NB4 (cell line): ENCODE measurements around the gene KLK8.

Experiments
- DNase-seq: peaks from one replicate; pipeline ENCODE4 v3.0.0; 2010; ENCODE audit warnings: low read depth
- H3K4me3 ChIP-seq: one replicate; pipeline ENCODE4 v1.5.1; 2011; ENCODE audit warnings: mild to moderate bottlenecking, low read depth, low read length, moderate library complexity
- MYC ChIP-seq: IDR thresholded peaks from 2 replicates; pipeline ENCODE4 v1.6.1; 2011; ENCODE audit warnings: low read depth, low read length
- POLR2A ChIP-seq: IDR thresholded peaks from 2 replicates; pipeline ENCODE4 v1.6.1; 2011; ENCODE audit warnings: mild to moderate bottlenecking; ENCODE audit not compliant: insufficient read length; ENCODE audit errors: extremely low read depth
- TF ChIP-seq, protein P1 (sequence below): IDR thresholded peaks from one replicate; pipeline ENCODE4 v1.5.1; 2012; ENCODE audit warnings: low read depth, low read length
- TF ChIP-seq, protein P2 (sequence below): IDR thresholded peaks from 2 replicates; pipeline ENCODE4 v1.6.1; 2011; ENCODE audit warnings: low read depth, low read length

The KLK8 gene, protein sequence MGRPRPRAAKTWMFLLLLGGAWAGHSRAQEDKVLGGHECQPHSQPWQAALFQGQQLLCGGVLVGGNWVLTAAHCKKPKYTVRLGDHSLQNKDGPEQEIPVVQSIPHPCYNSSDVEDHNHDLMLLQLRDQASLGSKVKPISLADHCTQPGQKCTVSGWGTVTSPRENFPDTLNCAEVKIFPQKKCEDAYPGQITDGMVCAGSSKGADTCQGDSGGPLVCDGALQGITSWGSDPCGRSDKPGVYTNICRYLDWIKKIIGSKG

DNA sequence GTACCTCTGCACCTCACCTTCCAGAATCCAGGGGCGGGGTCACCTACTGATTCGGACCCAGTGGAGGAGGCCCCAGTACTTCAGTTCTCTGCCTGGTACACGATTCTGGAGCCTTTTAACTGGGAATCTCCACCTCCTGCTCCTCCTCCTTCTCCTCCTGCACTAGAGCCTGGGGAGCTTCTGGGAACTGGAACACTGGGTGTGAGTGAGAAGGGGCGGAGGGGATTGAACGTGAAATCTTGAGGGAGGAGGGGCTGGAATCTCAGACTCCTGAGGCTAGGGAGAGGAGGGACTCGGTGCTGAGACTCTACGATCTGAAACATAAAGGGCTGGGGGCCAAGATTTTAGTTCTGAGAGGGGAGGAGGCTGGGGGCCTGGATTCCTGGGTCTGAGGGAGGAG, at the start of gene KLK8:
KLK8 (minus strand) TSS at position 90 of the 400 bp plus-strand sequence. CDS start 437 bp downstream, outside the sequence.
- DNase-seq: no peak
- TF ChIP-seq, protein P1, sequence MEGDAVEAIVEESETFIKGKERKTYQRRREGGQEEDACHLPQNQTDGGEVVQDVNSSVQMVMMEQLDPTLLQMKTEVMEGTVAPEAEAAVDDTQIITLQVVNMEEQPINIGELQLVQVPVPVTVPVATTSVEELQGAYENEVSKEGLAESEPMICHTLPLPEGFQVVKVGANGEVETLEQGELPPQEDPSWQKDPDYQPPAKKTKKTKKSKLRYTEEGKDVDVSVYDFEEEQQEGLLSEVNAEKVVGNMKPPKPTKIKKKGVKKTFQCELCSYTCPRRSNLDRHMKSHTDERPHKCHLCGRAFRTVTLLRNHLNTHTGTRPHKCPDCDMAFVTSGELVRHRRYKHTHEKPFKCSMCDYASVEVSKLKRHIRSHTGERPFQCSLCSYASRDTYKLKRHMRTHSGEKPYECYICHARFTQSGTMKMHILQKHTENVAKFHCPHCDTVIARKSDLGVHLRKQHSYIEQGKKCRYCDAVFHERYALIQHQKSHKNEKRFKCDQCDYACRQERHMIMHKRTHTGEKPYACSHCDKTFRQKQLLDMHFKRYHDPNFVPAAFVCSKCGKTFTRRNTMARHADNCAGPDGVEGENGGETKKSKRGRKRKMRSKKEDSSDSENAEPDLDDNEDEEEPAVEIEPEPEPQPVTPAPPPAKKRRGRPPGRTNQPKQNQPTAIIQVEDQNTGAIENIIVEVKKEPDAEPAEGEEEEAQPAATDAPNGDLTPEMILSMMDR: no peak
- TF ChIP-seq POLR2A (no peak), MYC (no peak)
- TF ChIP-seq, protein P2, sequence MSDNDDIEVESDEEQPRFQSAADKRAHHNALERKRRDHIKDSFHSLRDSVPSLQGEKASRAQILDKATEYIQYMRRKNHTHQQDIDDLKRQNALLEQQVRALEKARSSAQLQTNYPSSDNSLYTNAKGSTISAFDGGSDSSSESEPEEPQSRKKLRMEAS: no peak

DNA sequence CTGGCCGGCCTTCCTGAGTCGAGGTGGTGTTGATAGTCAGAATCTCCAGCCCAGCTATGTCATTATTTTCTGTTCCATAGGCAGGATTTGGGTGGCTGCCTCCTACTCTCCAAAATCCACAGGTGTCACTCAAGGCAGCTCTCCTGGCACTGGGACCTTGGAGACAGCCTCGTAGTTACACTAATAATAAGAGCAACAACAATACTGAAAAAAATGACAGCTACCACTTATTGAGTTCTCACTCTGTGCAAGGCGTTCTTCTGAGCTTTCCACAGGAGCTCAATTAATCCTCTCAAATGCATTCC, 45.6 kb upstream of the KLK8 start:
- TF ChIP-seq MYC (no peak), POLR2A (no peak)
- TF ChIP-seq, protein P1: no peak
- TF ChIP-seq, protein P2: no peak
- no peak overlapping the region for H3K4me3 ChIP-seq
- no peak for DNase-seq

More for the DNA sequence above, at the start of gene KLK8:
- no peak within 1 kb of the TSS for H3K4me3 ChIP-seq

DNA sequence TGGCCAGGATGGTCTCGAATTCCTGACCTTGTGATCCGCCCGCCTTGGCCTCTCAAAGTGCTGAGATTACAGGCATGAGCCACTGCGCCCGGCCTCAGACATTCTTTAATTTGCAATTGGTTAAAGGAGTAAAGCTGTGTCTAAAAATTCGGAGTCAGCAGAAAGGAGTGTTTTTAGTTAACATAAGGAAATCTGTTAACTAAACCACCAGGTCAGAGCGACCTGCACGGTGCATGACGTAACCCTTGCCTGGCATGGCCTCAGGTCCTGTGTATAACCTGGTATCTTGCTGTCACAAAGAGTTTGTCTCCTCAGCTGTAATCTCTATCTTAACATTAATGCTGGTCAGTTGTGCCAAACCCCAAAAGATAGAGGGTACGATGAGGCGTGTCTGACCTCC, 42.9 kb upstream of the KLK8 start:
- TF ChIP-seq, protein P1: no peak
- TF ChIP-seq, protein P2: no peak
- TF ChIP-seq POLR2A: no peak
- no peak for TF ChIP-seq MYC
- no peak overlapping the region for H3K4me3 ChIP-seq
- DNase-seq: no peak

DNA sequence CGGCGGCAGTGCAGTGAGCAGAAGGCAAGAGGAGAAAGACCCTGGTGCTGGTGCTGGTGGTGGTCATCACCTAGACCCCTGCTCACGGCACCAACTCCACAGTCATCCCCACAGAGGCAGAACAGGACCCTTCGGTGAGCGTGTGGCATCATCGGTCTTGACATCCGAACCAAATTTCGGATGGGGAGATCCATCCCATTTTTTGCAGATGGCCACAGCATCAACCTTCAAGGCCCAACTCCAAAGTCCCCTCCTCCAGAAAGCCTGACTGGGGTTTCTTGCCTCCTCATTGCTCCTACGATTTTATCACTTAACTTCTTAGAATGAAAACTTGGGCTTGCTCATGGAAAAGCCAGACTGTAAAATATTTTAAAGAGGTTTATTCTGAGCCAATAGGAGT, 42.1 kb upstream of the KLK8 start:
- no peak overlapping the region for H3K4me3 ChIP-seq
- DNase-seq: no peak
- TF ChIP-seq POLR2A (no peak), MYC (no peak)
- TF ChIP-seq, protein P2: no peak
- TF ChIP-seq, protein P1: no peak

DNA sequence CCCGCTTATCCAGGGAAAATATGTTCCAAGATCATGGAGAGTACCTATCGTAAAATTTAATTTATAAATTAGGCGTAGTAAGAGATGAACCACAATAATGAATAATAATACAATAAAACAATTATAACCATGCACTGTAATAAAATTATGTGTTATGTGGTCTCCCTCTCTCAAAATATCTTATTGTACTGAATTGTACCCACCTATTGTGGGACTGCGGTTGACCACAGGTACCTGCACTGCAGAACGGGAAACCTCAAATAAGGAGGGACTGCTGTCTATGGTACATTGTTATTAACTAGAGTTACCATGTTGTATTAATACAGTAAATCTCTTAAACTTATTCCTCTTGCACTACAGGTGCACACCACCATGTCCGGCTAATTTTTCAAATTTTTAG, 38.7 kb upstream of the KLK8 start:
- no peak for DNase-seq
- H3K4me3 ChIP-seq: no peak overlapping the region
- TF ChIP-seq POLR2A (no peak), MYC (no peak)
- TF ChIP-seq, protein P1: no peak
- TF ChIP-seq, protein P2: no peak
